GM18951 (cell line): ENCODE data around the gene EYA4.

Source experiments
- POLR2A ChIP-seq: IDR thresholded peaks from 4 replicates; pipeline ENCODE4 v1.6.1; 2011; ENCODE audit warnings: mild to moderate bottlenecking; ENCODE audit not compliant: insufficient read length, insufficient read depth; ENCODE audit errors: extremely low read depth
- in situ Hi-C: fragments of 300-500 bp; cut with MboI; formaldehyde crosslinking; loops from one replicate; pipeline ENCODE4 v1.12.0; 2022; ENCODE audit warnings: low sequenced_read_pairs, mixed read lengths, inconsistent platforms; ENCODE audit not compliant: unreplicated experiment

EYA4 gene

GRCh38 chr6:133286765-133287164 is 45.6 kb downstream of the EYA4 start:
- TF ChIP-seq POLR2A = no peak
- in situ Hi-C loops = no loop called here

GRCh38 chr6:133288662-133289061 is 47.5 kb downstream of the EYA4 start:
- in situ Hi-C loops = no loop called here
- TF ChIP-seq POLR2A = no peak

- in situ Hi-C loops = no loop called here
- TF ChIP-seq POLR2A = no peak
Observed at GRCh38 chr6:133289733-133290306, 48.7 kb downstream of the EYA4 start.

- TF ChIP-seq POLR2A = no peak
- in situ Hi-C loops = no loop called here
Observed at GRCh38 chr6:133290930-133291329, 49.8 kb downstream of the EYA4 start.

- in situ Hi-C loops = no loop called here
- no peak for TF ChIP-seq POLR2A
Observed at GRCh38 chr6:133291671-133292070, 50.5 kb downstream of the EYA4 start.

GRCh38 chr6:133297657-133298056 is 56.5 kb downstream of the EYA4 start:
- TF ChIP-seq POLR2A = no peak
- in situ Hi-C loops = no loop called here

- in situ Hi-C loops = no loop called here
Observed at GRCh38 chr6:133298335-133298734, 57.2 kb downstream of the EYA4 start.

GRCh38 chr6:133298801-133299200 is 57.6 kb downstream of the EYA4 start:
- in situ Hi-C loops = no loop called here
- TF ChIP-seq POLR2A = no peak

More at GRCh38 chr6:133298335-133298734, 57.2 kb downstream of the EYA4 start:
- TF ChIP-seq POLR2A = no peak

GRCh38 chr6:133300896-133301295 is 59.7 kb downstream of the EYA4 start:
- in situ Hi-C loops = no loop called here
- no peak for TF ChIP-seq POLR2A

- in situ Hi-C loops = no loop called here
- no peak for TF ChIP-seq POLR2A
Observed at GRCh38 chr6:133301835-133302234, 60.7 kb downstream of the EYA4 start.

GRCh38 chr6:133306931-133307330 is 65.8 kb downstream of the EYA4 start:
- in situ Hi-C loops = no loop called here
- no peak for TF ChIP-seq POLR2A

- in situ Hi-C loops = no loop called here
- no peak for TF ChIP-seq POLR2A
Observed at GRCh38 chr6:133309579-133309978, 68.4 kb downstream of the EYA4 start.

GRCh38 chr6:133312006-133312405 is 70.8 kb downstream of the EYA4 start:
- no peak for TF ChIP-seq POLR2A
- in situ Hi-C loops = no loop called here

- in situ Hi-C loops = no loop called here
- no peak for TF ChIP-seq POLR2A
Observed at GRCh38 chr6:133313068-133313467, 71.9 kb downstream of the EYA4 start.

- TF ChIP-seq POLR2A = no peak
- in situ Hi-C loops = no loop called here
Observed at GRCh38 chr6:133314947-133315346, 73.8 kb downstream of the EYA4 start.
